GM12874 (cell line): Measurements from ENCODE around the gene DLG2.

Source experiments
- CTCF ChIP-seq: IDR thresholded peaks from 2 replicates; pipeline ENCODE4 v1.5.1; 2011; ENCODE audit warnings: low read depth, mild to moderate bottlenecking, control low read depth, low read length, moderate library complexity; ENCODE audit not compliant: insufficient read depth

The DLG2 gene

GRCh38 chr11:83483808-83484207 is 2143.3 kb downstream of the DLG2 start:
- TF ChIP-seq CTCF: no peak

DNA sequence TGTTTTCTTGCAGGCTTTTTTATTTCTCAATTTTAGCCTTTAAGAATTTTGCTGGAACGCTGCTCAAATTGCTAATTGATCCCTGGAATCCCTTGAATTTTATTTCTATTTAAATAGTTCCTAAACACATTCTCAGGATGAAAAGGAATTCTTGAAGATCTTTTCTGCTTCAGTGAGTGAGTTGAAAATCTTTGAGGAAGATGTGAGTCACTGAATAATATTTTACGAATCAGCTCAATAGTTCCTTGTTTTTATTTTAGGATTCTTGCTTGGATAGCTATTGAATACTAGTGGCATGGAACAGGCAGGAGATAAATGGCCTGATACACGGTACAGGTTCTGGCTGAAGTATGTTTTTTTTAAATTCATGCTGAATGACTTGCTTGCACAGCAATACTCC is 2146.3 kb downstream of the DLG2 start:
- no peak for TF ChIP-seq CTCF

GRCh38 chr11:83480251-83480650 is 2146.9 kb downstream of the DLG2 start:
- TF ChIP-seq CTCF: no peak

DNA sequence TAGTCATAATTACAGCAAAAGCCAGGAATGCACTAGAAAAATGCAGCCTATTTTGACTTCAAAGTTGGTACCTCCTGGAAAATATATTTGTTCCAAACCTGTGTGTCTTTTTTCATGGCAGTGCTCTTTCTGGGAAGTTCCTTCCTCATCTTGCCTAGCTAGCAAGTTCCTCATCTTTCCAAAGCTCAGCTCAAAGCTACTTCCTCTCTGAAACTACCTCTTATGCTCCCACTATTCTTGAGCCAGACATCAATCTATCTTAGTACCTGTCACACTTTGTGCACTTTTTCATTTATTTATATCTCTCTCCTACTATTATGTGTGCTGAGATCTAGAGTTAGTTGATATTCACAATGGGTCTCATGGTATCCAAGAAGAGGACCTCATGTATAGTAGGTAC is 2149.4 kb downstream of the DLG2 start:
- no peak for TF ChIP-seq CTCF

DNA sequence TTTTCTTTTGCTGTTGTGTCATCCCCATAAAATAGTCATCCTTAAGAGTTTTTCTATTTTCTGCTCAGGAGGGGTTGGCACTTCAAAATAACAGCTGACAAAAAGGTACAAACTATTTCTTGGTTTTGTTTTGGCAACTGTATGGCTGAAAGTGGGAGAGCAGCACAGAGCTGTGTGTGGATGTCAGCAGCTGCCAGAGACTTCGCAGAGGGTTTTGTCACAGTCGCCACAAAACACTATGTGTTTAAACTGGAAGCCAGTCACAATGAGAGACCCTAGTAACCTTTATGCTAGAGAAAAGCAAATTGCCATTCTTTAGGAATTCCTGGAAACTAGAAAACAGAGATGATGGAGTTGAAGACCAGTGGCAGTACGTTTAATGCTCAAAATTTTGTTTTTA is 2151.4 kb downstream of the DLG2 start:
- TF ChIP-seq CTCF: no peak

DNA sequence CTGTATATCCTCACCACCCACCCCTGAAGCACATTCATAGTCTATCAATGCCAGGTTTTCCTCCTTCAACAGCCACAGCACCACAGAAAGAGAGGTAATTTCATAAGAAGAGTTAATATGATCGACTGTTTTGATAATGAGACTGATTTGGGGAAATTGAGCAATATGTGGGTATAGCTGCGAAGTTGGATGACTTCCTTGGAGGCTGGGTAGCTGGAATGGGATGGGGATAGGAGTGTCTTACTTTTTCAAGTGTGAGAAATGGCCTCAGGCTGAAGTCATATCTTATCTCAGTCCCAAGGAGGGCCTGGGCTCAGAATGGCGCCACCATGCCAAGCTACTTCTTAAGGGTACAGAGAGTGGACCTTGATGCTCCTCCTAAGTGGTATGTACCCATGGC is 2153.4 kb downstream of the DLG2 start:
- no peak for TF ChIP-seq CTCF

- no peak for TF ChIP-seq CTCF
Observed at GRCh38 chr11:83472806-83473205, 2154.3 kb downstream of the DLG2 start.
